GM23338 (cell line): ENCODE measurements around the gene SASH1. TPM values are rescaled to one million over a fixed set of nuclear protein-coding genes. Genes with fewer than 3 reads are reported as not detected.
A peak's percentile ranks its signal among the peaks of the same experiment; 100 is the strongest.

Experiments used
- ATAC-seq: fragments of 200-7000 bp; cut with Tn5 transposase; 3 replicates; pipeline ENCODE4 v1.9.1; 2020
- DNase-seq: peaks from one replicate; pipeline ENCODE4 v3.0.0-alpha.2; 2015; ENCODE audit warnings: low spot score
- H2AFZ ChIP-seq: fragments of 200-600 bp; sonication (generic); 2 replicates; pipeline ENCODE4 v1.8.0; 2016; ENCODE audit warnings: antibody characterized with exemption, mild to moderate bottlenecking, moderate library complexity
- H3F3A ChIP-seq: fragments of 200-600 bp; sonication (generic); replicated peaks from 2 replicates; pipeline ENCODE4 v1.8.0; 2017; ENCODE audit warnings: antibody characterized with exemption, mixed run types, low read depth
- H3K27ac ChIP-seq: fragments of 200-600 bp; sonication (generic); 2 replicates; pipeline ENCODE4 v1.6.1; 2016; ENCODE audit warnings: low read depth
- H3K27me3 ChIP-seq: fragments of 200-600 bp; sonication (generic); 2 replicates; pipeline ENCODE4 v1.8.0; 2016; ENCODE audit warnings: mild to moderate bottlenecking, mixed run types, moderate library complexity; ENCODE audit not compliant: insufficient read depth
- H3K36me3 ChIP-seq: fragments of 200-600 bp; sonication (generic); 2 replicates; pipeline ENCODE4 v1.8.0; 2016; ENCODE audit warnings: mild to moderate bottlenecking; ENCODE audit not compliant: insufficient read depth
- H3K4me1 ChIP-seq: fragments of 200-600 bp; sonication (generic); 2 replicates; pipeline ENCODE4 v1.8.0; 2016; ENCODE audit warnings: mild to moderate bottlenecking, moderate library complexity; ENCODE audit not compliant: insufficient read depth
- H3K4me2 ChIP-seq: fragments of 200-600 bp; sonication (generic); 2 replicates; pipeline ENCODE4 v1.7.1; 2017; ENCODE audit warnings: mixed run types
- H3K4me3 ChIP-seq: fragments of 200-600 bp; sonication (generic); 2 replicates; pipeline ENCODE4 v1.6.1; 2016; ENCODE audit warnings: mixed run types
- H3K79me2 ChIP-seq: fragments of 200-600 bp; sonication (generic); replicated peaks from 2 replicates; pipeline ENCODE4 v1.8.0; 2017; ENCODE audit warnings: mild to moderate bottlenecking; ENCODE audit not compliant: insufficient read depth
- H3K9me2 ChIP-seq: fragments of 200-600 bp; sonication (generic); 2 replicates; pipeline ENCODE4 v1.8.0; 2017; ENCODE audit not compliant: insufficient read depth
- H4K20me1 ChIP-seq: fragments of 200-600 bp; sonication (generic); replicated peaks from 2 replicates; pipeline ENCODE4 v1.8.0; 2017; ENCODE audit warnings: mild to moderate bottlenecking; ENCODE audit not compliant: insufficient read depth
- H3K27ac Mint-ChIP-seq: 2 replicates; pipeline ENCODE4 v1.8.0; 2020; ENCODE audit warnings: inconsistent platforms, mild to moderate bottlenecking, moderate library complexity, mixed read lengths
- H3K27me3 Mint-ChIP-seq: 3 replicates; pipeline ENCODE4 v1.8.0; 2022; ENCODE audit warnings: low read depth, mild to moderate bottlenecking, moderate library complexity, mixed read lengths, inconsistent platforms; ENCODE audit not compliant: insufficient read depth, poor library complexity
- H3K36me3 Mint-ChIP-seq: 3 replicates; pipeline ENCODE4 v1.8.0; 2021; ENCODE audit warnings: low read depth, mild to moderate bottlenecking, inconsistent platforms, moderate library complexity, mixed read lengths
- H3K4me1 Mint-ChIP-seq: 3 replicates; pipeline ENCODE4 v1.8.0; 2020; ENCODE audit warnings: mild to moderate bottlenecking, inconsistent platforms, mixed read lengths
- H3K4me3 Mint-ChIP-seq: 3 replicates; pipeline ENCODE4 v1.8.0; 2021; ENCODE audit warnings: moderate library complexity, mild to moderate bottlenecking, inconsistent platforms, mixed read lengths
- H3K9me3 Mint-ChIP-seq: 3 replicates; pipeline ENCODE4 v1.8.0; 2020; ENCODE audit warnings: moderate library complexity, mild to moderate bottlenecking, inconsistent platforms, mixed read lengths
- CREB1 ChIP-seq: fragments of 250-450 bp; sonication (Bioruptor Pico); IDR thresholded peaks from 2 replicates; pipeline ENCODE4 v1.5.0; 2020; ENCODE audit warnings: low read depth, mild to moderate bottlenecking, moderate library complexity
- EZH2 ChIP-seq: fragments of 200-600 bp; sonication (generic); IDR thresholded peaks from one replicate; pipeline ENCODE4 v1.8.0; 2017; ENCODE audit warnings: antibody characterized with exemption, mild to moderate bottlenecking, low read depth; ENCODE audit not compliant: unreplicated experiment
- EZH2phosphoT487 ChIP-seq: fragments of 200-600 bp; sonication (generic); IDR thresholded peaks from one replicate; pipeline ENCODE4 v1.8.1; 2018; ENCODE audit warnings: antibody characterized with exemption; ENCODE audit not compliant: unreplicated experiment
- JUNB ChIP-seq: IDR thresholded peaks from one replicate; pipeline ENCODE4 v1.6.1; 2016; ENCODE audit warnings: antibody characterized with exemption; ENCODE audit not compliant: unreplicated experiment
- NANOG ChIP-seq: IDR thresholded peaks from 2 replicates; pipeline ENCODE4 v1.6.1; 2016; ENCODE audit warnings: antibody characterized with exemption, borderline replicate concordance
- POLR2AphosphoS5 ChIP-seq: IDR thresholded peaks from 2 replicates; pipeline ENCODE4 v1.6.1; 2016; ENCODE audit warnings: antibody characterized with exemption, low read depth
- REST ChIP-seq: IDR thresholded peaks from one replicate; pipeline ENCODE4 v1.6.1; 2018; ENCODE audit warnings: antibody characterized with exemption; ENCODE audit not compliant: unreplicated experiment
- STAT1 ChIP-seq: IDR thresholded peaks from one replicate; pipeline ENCODE4 v1.6.1; 2016; ENCODE audit warnings: antibody characterized with exemption; ENCODE audit not compliant: unreplicated experiment
- ZNF114 ChIP-seq: fragments of 250-450 bp; sonication (Bioruptor Pico); IDR thresholded peaks from 2 replicates; pipeline ENCODE4 v1.5.0; 2020; ENCODE audit warnings: mild to moderate bottlenecking, moderate library complexity
- ZNF331 ChIP-seq: fragments of 250-450 bp; sonication (Bioruptor Pico); IDR thresholded peaks from 2 replicates; pipeline ENCODE4 v1.5.0; 2020; ENCODE audit warnings: low read depth, mild to moderate bottlenecking, moderate library complexity
- polyA plus RNA-seq: library from polyadenylated mRNA; unstranded; fragments of >200 nt; fragmentation: Nextera tagmentation; extraction: Ambion mirVana; gene quantifications from 2 replicates; pipeline ENCODE4 v1.2.1, GENCODE V29; 2016
- total RNA-seq: library from RNA; depleted of rRNA; stranded (reverse); fragments of >200 nt; shearing (Covaris generic); gene quantifications from 2 replicates; pipeline ENCODE4 v1.2.3, GENCODE V29; 2014
- TF ChIP-seq, protein P1 (sequence below): IDR thresholded peaks from 2 replicates; pipeline ENCODE4 v1.6.1; 2016; ENCODE audit warnings: antibody characterized with exemption
- TF ChIP-seq, protein P2 (sequence below): fragments of 250-450 bp; sonication (Bioruptor Pico); IDR thresholded peaks from 2 replicates; pipeline ENCODE4 v1.5.0; 2020; ENCODE audit warnings: mild to moderate bottlenecking, moderate library complexity
- TF ChIP-seq, protein P3 (sequence below), 2 experiments: fragments of 200-600 bp in 1 of 2; sonication (generic) in 1 of 2; conservative IDR thresholded peaks; 2 replicates each; pipeline versions ENCODE4 v1.5.1 to v1.6.1; 2016 to 2017; ENCODE audit warnings: antibody characterized with exemption in 2 of 2, low read depth in 2 of 2, mild to moderate bottlenecking in 2 of 2, moderate library complexity in 1 of 2

SASH1 gene
- total and polyA plus RNA-seq, 2 experiments from 2014 or later: 8.2 to 30.2 TPM

GRCh38 chr6:148398244-148398643 is 55.6 kb downstream of the SASH1 start:
- Histone ChIP-seq H3K36me3 (no peaks in the 10 kb centered on the region), H3K27me3 (no peaks in the 10 kb centered on the region), H3K4me1 (no peaks in the 10 kb centered on the region), H3K27ac (0 out of 2 replicates have a peak overlapping the region, but pooled peaks have one; percentile 59), H3K79me2 (peaks cover 10% of the 10 kb centered on the region), H3K9me2 (no peaks in the 10 kb centered on the region), H2AFZ (no peak overlapping the region), H3F3A (no peaks in the 10 kb centered on the region), H3K4me3 (no peak overlapping the region), H3K4me2 (no peak overlapping the region), H4K20me1 (peaks cover 3% of the 10 kb centered on the region; the same call in 1 of the 2 replicates)
- DNase-seq (no peak), ATAC-seq (no peak)
- Mint-ChIP-seq H3K9me3 (no peaks in the 10 kb centered on the region), H3K27me3 (peaks cover 1% of the 10 kb centered on the region), H3K4me3 (no peak overlapping the region), H3K36me3 (peaks cover 13% of the 10 kb centered on the region; the same call in 1 of the 3 replicates), H3K4me1 (peaks cover 14% of the 10 kb centered on the region; the same call in 2 of the 3 replicates), H3K27ac (no peak overlapping the region)
- TF ChIP-seq ZNF114 (no peak), POLR2AphosphoS5 (no peak), EZH2 (no peak), REST (no peak), JUNB (no peak), STAT1 (no peak), NANOG (no peak), CREB1 (CRISPR knock-in tag) (no peak), EZH2phosphoT487 (no peak), ZNF331 (CRISPR knock-in tag) (no peak)
- TF ChIP-seq, protein P1, sequence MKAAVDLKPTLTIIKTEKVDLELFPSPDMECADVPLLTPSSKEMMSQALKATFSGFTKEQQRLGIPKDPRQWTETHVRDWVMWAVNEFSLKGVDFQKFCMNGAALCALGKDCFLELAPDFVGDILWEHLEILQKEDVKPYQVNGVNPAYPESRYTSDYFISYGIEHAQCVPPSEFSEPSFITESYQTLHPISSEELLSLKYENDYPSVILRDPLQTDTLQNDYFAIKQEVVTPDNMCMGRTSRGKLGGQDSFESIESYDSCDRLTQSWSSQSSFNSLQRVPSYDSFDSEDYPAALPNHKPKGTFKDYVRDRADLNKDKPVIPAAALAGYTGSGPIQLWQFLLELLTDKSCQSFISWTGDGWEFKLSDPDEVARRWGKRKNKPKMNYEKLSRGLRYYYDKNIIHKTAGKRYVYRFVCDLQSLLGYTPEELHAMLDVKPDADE: no peak
- TF ChIP-seq, protein P2, sequence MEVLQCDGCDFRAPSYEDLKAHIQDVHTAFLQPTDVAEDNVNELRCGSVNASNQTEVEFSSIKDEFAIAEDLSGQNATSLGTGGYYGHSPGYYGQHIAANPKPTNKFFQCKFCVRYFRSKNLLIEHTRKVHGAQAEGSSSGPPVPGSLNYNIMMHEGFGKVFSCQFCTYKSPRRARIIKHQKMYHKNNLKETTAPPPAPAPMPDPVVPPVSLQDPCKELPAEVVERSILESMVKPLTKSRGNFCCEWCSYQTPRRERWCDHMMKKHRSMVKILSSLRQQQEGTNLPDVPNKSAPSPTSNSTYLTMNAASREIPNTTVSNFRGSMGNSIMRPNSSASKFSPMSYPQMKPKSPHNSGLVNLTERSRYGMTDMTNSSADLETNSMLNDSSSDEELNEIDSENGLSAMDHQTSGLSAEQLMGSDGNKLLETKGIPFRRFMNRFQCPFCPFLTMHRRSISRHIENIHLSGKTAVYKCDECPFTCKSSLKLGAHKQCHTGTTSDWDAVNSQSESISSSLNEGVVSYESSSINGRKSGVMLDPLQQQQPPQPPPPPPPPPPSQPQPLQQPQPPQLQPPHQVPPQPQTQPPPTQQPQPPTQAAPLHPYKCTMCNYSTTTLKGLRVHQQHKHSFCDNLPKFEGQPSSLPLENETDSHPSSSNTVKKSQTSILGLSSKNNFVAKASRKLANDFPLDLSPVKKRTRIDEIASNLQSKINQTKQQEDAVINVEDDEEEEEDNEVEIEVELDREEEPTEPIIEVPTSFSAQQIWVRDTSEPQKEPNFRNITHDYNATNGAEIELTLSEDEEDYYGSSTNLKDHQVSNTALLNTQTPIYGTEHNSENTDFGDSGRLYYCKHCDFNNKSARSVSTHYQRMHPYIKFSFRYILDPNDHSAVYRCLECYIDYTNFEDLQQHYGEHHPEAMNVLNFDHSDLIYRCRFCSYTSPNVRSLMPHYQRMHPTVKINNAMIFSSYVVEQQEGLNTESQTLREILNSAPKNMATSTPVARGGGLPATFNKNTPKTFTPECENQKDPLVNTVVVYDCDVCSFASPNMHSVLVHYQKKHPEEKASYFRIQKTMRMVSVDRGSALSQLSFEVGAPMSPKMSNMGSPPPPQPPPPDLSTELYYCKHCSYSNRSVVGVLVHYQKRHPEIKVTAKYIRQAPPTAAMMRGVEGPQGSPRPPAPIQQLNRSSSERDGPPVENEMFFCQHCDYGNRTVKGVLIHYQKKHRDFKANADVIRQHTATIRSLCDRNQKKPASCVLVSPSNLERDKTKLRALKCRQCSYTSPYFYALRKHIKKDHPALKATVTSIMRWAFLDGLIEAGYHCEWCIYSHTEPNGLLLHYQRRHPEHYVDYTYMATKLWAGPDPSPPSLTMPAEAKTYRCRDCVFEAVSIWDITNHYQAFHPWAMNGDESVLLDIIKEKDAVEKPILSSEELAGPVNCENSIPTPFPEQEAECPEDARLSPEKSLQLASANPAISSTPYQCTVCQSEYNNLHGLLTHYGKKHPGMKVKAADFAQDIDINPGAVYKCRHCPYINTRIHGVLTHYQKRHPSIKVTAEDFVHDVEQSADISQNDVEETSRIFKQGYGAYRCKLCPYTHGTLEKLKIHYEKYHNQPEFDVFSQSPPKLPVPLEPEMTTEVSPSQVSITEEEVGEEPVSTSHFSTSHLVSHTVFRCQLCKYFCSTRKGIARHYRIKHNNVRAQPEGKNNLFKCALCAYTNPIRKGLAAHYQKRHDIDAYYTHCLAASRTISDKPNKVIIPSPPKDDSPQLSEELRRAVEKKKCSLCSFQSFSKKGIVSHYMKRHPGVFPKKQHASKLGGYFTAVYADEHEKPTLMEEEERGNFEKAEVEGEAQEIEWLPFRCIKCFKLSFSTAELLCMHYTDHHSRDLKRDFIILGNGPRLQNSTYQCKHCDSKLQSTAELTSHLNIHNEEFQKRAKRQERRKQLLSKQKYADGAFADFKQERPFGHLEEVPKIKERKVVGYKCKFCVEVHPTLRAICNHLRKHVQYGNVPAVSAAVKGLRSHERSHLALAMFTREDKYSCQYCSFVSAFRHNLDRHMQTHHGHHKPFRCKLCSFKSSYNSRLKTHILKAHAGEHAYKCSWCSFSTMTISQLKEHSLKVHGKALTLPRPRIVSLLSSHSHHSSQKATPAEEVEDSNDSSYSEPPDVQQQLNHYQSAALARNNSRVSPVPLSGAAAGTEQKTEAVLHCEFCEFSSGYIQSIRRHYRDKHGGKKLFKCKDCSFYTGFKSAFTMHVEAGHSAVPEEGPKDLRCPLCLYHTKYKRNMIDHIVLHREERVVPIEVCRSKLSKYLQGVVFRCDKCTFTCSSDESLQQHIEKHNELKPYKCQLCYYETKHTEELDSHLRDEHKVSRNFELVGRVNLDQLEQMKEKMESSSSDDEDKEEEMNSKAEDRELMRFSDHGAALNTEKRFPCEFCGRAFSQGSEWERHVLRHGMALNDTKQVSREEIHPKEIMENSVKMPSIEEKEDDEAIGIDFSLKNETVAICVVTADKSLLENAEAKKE (CRISPR knock-in tag): no peak
- TF ChIP-seq, protein P3, sequence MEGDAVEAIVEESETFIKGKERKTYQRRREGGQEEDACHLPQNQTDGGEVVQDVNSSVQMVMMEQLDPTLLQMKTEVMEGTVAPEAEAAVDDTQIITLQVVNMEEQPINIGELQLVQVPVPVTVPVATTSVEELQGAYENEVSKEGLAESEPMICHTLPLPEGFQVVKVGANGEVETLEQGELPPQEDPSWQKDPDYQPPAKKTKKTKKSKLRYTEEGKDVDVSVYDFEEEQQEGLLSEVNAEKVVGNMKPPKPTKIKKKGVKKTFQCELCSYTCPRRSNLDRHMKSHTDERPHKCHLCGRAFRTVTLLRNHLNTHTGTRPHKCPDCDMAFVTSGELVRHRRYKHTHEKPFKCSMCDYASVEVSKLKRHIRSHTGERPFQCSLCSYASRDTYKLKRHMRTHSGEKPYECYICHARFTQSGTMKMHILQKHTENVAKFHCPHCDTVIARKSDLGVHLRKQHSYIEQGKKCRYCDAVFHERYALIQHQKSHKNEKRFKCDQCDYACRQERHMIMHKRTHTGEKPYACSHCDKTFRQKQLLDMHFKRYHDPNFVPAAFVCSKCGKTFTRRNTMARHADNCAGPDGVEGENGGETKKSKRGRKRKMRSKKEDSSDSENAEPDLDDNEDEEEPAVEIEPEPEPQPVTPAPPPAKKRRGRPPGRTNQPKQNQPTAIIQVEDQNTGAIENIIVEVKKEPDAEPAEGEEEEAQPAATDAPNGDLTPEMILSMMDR (conservative IDR thresholded peaks at IDR 0.05; ENCODE audit: low read depth in 2 of 2): no peak
